Measurements from ENCODE around the gene ZNF837. TPM values are rescaled to one million over a fixed set of nuclear protein-coding genes. Genes with fewer than 3 reads are reported as not detected.

ZNF837 gene
- total RNA-seq, 1 experiment from 2014 or later = 1.7 TPM

DNA sequence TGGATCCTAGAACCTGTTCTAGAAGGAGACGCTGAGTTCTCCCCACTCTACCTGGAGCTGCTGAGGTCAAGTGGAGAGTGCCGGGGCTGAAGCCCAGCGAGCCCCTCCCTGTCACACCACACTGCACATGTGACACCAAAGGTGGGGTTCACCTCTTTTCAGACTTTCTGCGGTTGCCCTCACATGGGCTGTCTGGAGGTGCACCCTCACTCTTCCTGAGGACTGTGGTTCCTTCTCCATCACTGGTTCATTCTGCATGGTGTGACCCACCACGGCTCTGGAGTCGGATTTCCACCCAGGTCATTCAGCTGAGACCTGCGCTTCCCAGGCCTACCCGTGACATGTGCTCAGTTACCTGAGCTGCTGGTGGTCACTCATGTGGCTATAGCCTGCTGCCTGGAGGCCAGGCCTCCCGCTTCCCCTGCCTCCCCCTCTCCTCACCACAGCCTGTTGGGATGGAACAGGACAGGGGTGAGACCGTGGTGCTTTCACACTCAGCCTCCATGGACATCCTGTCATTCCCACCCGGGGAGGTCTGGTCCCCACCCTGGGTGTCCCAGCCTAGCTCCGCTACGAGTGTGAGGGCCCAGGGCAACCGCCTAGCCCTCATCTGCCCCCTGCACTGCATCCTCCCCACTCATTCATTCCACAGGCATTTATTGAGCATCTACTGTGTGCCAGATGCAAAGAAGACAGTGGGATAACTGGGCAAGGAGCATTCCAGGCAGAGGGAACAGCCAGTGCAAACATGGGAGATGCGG lies 26.9 kb downstream of the ZNF837 start:
- Mint-ChIP-seq H3K9me3 (ENCODE audit: unreplicated experiment) (peaks cover 6% of the 10 kb centered on the region), H3K27me3 (ENCODE audit: insufficient read depth, unreplicated experiment) (no peaks in the 10 kb centered on the region), H3K4me1 (ENCODE audit: insufficient read depth, unreplicated experiment) (peaks cover 5% of the 10 kb centered on the region), H3K4me3 (ENCODE audit: unreplicated experiment) (no peak overlapping the region), H3K27ac (ENCODE audit: low read depth, unreplicated experiment) (no peak overlapping the region), H3K36me3 (ENCODE audit: insufficient read depth, unreplicated experiment) (peaks cover 17% of the 10 kb centered on the region)
- POLR2A ChIA-PET = interaction anchor here (1.3 kb wide), 1 partner anchor 9 kb away, joined by 4 read pairs; the partner anchor contains the start of gene ZNF497
- no TSS peak for BruUV-seq (replicated peaks)
- TF ChIP-seq, protein P1, sequence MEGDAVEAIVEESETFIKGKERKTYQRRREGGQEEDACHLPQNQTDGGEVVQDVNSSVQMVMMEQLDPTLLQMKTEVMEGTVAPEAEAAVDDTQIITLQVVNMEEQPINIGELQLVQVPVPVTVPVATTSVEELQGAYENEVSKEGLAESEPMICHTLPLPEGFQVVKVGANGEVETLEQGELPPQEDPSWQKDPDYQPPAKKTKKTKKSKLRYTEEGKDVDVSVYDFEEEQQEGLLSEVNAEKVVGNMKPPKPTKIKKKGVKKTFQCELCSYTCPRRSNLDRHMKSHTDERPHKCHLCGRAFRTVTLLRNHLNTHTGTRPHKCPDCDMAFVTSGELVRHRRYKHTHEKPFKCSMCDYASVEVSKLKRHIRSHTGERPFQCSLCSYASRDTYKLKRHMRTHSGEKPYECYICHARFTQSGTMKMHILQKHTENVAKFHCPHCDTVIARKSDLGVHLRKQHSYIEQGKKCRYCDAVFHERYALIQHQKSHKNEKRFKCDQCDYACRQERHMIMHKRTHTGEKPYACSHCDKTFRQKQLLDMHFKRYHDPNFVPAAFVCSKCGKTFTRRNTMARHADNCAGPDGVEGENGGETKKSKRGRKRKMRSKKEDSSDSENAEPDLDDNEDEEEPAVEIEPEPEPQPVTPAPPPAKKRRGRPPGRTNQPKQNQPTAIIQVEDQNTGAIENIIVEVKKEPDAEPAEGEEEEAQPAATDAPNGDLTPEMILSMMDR (IDR thresholded peaks at IDR 0.05; ENCODE audit: unreplicated experiment) = no peak
- DNase-seq (ENCODE audit: unreplicated experiment) = no peak
- intact Hi-C loops (cut with micrococcal nuclease) = no loop called here
- CTCF ChIA-PET = interaction anchor here (0.6 kb wide), 1 partner anchor 1145 kb away, joined by 3 read pairs; no protein-coding TSS in a partner anchor

DNA sequence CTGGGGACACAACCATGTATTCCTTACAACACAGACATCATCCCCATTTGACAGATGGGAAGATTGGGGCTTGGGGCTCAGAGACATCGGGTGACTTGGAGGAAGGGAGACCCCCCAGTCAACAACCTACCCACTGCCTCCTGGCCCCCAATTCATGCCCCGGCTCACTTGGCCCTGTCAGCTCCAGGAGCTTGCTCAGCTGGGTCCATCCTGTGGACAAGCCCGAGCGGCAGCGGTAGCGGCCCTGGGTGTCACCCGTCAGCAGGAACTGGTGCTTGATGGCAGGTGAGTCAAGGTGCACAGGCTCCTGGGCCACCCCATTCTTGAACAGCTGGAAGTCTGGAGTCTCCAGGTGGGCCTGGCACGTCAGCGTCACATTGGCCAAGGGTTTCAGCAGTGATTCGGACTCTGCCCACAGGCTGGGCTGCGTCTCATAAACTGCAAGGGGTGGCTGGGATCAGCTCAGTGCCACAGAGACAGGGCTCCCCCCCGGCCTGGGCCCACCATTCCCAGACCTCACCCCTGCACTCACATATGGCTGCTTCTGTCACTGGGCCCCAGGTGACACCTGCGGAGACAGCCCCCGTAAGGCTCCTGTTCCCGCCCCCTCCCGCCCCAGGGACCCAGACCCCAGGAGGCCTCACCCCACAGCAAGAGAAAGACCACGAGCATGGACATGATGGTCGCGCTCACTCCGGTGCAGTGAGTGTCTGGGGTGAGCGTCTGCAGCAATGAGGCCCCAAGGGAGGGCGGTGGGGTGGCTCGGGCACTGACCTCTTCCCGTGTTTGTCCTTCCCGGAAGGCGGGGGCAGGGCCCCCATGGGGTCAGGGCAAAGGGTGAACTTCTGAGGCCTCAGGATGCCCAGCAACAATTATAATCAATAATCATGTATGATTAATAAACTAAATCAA lies 27.8 kb downstream of the ZNF837 start, which contains the start of gene A1BG:
Gene A1BG (minus strand): TSS at position 733 of the 912 bp plus-strand sequence. CDS start 55 bp downstream, at position 678.
- ChIA-PET CTCF (interaction anchor here (0.6 kb wide), 1 partner anchor 65 kb away, joined by 4 read pairs; no protein-coding TSS in a partner anchor), POLR2A (interaction anchor here (0.6 to 1.3 kb wide), 2 partner anchors 9 to 23 kb away, joined by 4 read pairs; partner anchors contain the start of gene ZNF497)
- Mint-ChIP-seq H3K27me3 (ENCODE audit: insufficient read depth, unreplicated experiment) (no peaks in the 10 kb centered on the region), H3K4me1 (ENCODE audit: insufficient read depth, unreplicated experiment) (peaks cover 5% of the 10 kb centered on the region), H3K36me3 (ENCODE audit: insufficient read depth, unreplicated experiment) (peaks cover 17% of the 10 kb centered on the region), H3K9me3 (ENCODE audit: unreplicated experiment) (peaks cover 6% of the 10 kb centered on the region), H3K27ac (ENCODE audit: low read depth, unreplicated experiment) (no peak within 1 kb of the TSS), H3K4me3 (ENCODE audit: unreplicated experiment) (no peak within 1 kb of the TSS)
- TF ChIP-seq, protein P1 (IDR thresholded peaks at IDR 0.05; ENCODE audit: unreplicated experiment) = no peak
- intact Hi-C loops (cut with micrococcal nuclease) = no loop called here
- no TSS peak for BruUV-seq (replicated peaks)
- no peak for DNase-seq (ENCODE audit: unreplicated experiment)

DNA sequence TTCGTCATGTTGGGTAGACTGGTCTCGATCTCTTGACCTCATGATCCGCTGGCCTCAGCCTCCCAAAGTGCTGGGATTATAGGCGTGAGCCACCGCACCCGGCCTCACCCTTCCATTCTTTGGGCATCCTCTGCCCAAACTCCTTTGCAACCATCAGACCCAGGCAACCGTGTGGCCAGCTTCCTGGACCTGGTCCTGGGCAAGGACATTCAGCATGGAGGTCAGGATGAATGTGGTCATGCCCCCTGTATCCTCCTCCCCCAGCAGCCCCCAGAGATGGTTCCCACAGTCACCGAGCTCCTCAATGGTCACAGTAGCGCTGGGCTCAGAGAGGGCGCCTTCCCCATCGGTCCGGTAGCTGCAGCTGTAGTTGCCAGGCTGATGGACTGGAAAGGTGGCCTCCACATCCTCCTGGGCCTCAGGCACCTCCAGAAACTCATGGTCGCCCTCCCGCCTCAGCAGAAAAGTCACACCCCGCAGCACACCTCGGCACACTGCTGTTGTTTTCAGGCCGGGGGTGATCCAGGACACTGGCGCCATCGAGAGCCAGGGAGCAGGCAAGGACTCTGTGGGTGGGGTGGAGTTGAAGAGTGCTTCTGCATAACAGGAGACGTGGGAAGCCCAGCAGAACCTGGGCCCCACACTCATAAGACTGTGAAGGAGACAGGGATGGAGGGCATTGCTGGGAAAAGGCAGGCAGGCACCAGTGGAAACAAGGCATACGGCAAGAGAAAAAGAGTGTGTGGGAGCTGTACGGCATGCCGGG lies 28.7 kb downstream of the ZNF837 start:
- intact Hi-C loops (cut with micrococcal nuclease) = no loop called here
- Mint-ChIP-seq H3K9me3 (ENCODE audit: unreplicated experiment) (peaks cover 6% of the 10 kb centered on the region), H3K27ac (ENCODE audit: low read depth, unreplicated experiment) (no peak overlapping the region), H3K4me3 (ENCODE audit: unreplicated experiment) (no peak overlapping the region), H3K27me3 (ENCODE audit: insufficient read depth, unreplicated experiment) (no peaks in the 10 kb centered on the region), H3K36me3 (ENCODE audit: insufficient read depth, unreplicated experiment) (peaks cover 17% of the 10 kb centered on the region), H3K4me1 (ENCODE audit: insufficient read depth, unreplicated experiment) (peaks cover 5% of the 10 kb centered on the region)
- no peak for DNase-seq (ENCODE audit: unreplicated experiment)
- no TSS peak for BruUV-seq (replicated peaks)
- ChIA-PET CTCF (interaction anchor here (0.6 kb wide), 1 partner anchor 66 kb away, joined by 4 read pairs; no protein-coding TSS in a partner anchor), POLR2A (interaction anchor here (0.6 kb wide), 1 partner anchor 22 kb away, joined by 4 read pairs; no protein-coding TSS in a partner anchor)
- TF ChIP-seq, protein P1 (IDR thresholded peaks at IDR 0.05; ENCODE audit: unreplicated experiment) = no peak

Data from MCF 10A (cell line).